HepG2 (cell line): Measurements from ENCODE around the gene SYCE3. TPM values are rescaled to one million over a fixed set of nuclear protein-coding genes. Genes with fewer than 3 reads are reported as not detected.
A peak's percentile ranks its signal among the peaks of the same experiment; 100 is the strongest.

Experiments used
- CCDC6 ChIP-seq: sonication (generic); formaldehyde crosslinking; IDR thresholded peaks from 2 replicates; pipeline ENCODE4 v1.8.1; 2022; ENCODE audit warnings: mild to moderate bottlenecking, missing genetic modification reagents, moderate library complexity
- ESRRA ChIP-seq: sonication (generic); formaldehyde crosslinking; IDR thresholded peaks from 2 replicates; pipeline ENCODE4 v1.5.1; 2020; ENCODE audit warnings: mild to moderate bottlenecking, low read depth, missing genetic modification reagents
- FLYWCH1 ChIP-seq: sonication (generic); formaldehyde crosslinking; IDR thresholded peaks from 2 replicates; pipeline ENCODE4 v1.8.1; 2023; ENCODE audit warnings: mild to moderate bottlenecking, missing genetic modification reagents
- HNF4G ChIP-seq, 2 experiments: sonication (generic) in 1 of 2; formaldehyde crosslinking in 1 of 2; IDR thresholded peaks; 2 replicates each; pipeline versions ENCODE4 v1.4.0 to v1.6.1; 2011 to 2020; ENCODE audit warnings: borderline replicate concordance in 2 of 2, low read depth in 2 of 2, mild to moderate bottlenecking in 2 of 2, low read length in 1 of 2, missing genetic modification reagents in 1 of 2, moderate library complexity in 1 of 2
- KDM6A ChIP-seq: IDR thresholded peaks from 2 replicates; pipeline ENCODE4 v1.6.1; 2016; ENCODE audit warnings: low read depth
- MYNN ChIP-seq: sonication (generic); formaldehyde crosslinking; IDR thresholded peaks from 2 replicates; pipeline ENCODE4 v1.4.0; 2020; ENCODE audit warnings: mild to moderate bottlenecking, low read depth, missing genetic modification reagents
- NCOA1 ChIP-seq: sonication (generic); formaldehyde crosslinking; IDR thresholded peaks from 2 replicates; pipeline ENCODE4 v1.9.0; 2021; ENCODE audit warnings: missing genetic modification reagents
- NRL ChIP-seq: sonication (generic); formaldehyde crosslinking; IDR thresholded peaks from 2 replicates; pipeline ENCODE4 v1.5.0; 2020; ENCODE audit warnings: missing genetic modification reagents, mild to moderate bottlenecking, moderate library complexity, borderline replicate concordance
- PPARG ChIP-seq: conservative IDR thresholded peaks from 2 replicates; pipeline ENCODE4 v1.6.1; 2016; ENCODE audit warnings: missing biosample characterization, missing genetic modification reagents
- RBFOX2 ChIP-seq: fragments of 200-400 bp; formaldehyde crosslinking; IDR thresholded peaks from 2 replicates; pipeline ENCODE4 v1.6.1; 2017; ENCODE audit warnings: low read depth, mild to moderate bottlenecking, low read length
- RFX5 ChIP-seq: IDR thresholded peaks from 2 replicates; pipeline ENCODE4 v1.6.1; 2011; ENCODE audit warnings: low read depth, low read length, improper control_type of control experiment
- SRF ChIP-seq: IDR thresholded peaks from 2 replicates; pipeline ENCODE4 v1.6.1; 2011; ENCODE audit warnings: mild to moderate bottlenecking, low read depth, low read length, moderate library complexity
- TCF7L2 ChIP-seq: IDR thresholded peaks from 2 replicates; pipeline ENCODE4 v1.6.1; 2011; ENCODE audit warnings: mild to moderate bottlenecking, low read depth, low read length, moderate library complexity
- ZBTB42 ChIP-seq: sonication (generic); formaldehyde crosslinking; IDR thresholded peaks from 2 replicates; pipeline ENCODE4 v1.5.0; 2020; ENCODE audit warnings: mild to moderate bottlenecking, missing genetic modification reagents
- ZNF432 ChIP-seq: sonication (generic); formaldehyde crosslinking; IDR thresholded peaks from 2 replicates; pipeline ENCODE4 v1.5.0; 2020; ENCODE audit warnings: missing genetic modification reagents, mild to moderate bottlenecking, borderline replicate concordance
- ZNF773 ChIP-seq: sonication (generic); formaldehyde crosslinking; IDR thresholded peaks from 2 replicates; pipeline ENCODE4 v1.4.0; 2020; ENCODE audit warnings: missing genetic modification reagents, borderline replicate concordance
- polyA plus RNA-seq, 8 experiments: library from polyadenylated mRNA; depleted of rRNA in 3 of 8; stranded (reverse) in 7 of 8; unstranded in 1 of 8; fragments of >200 nt; fragmentation: Illumina TruSeq in 4 of 8; extraction: Trizol in 4 of 8; gene quantifications; 2 replicates each; pipeline versions ENCODE4 v1.2.1 to v1.2.3, GENCODE V29; 2011 to 2016; ENCODE audit warnings: low read depth in 4 of 8, missing spikeins in 1 of 8, mixed read lengths in 1 of 8; ENCODE audit not compliant: insufficient read depth in 1 of 8
- total RNA-seq, 5 experiments: library from RNA; depleted of rRNA; stranded (reverse); fragments of >200 nt; fragmentation: Illumina TruSeq; extraction: Trizol; gene quantifications; 2 replicates each; pipeline ENCODE4 v1.2.3, GENCODE V29; 2016; ENCODE audit warnings: low read depth in 1 of 5
- TF ChIP-seq, protein P1 (sequence below): sonication (generic); formaldehyde crosslinking; IDR thresholded peaks from 2 replicates; pipeline ENCODE4 v1.4.0; 2020; ENCODE audit warnings: missing genetic modification reagents, mild to moderate bottlenecking, borderline replicate concordance
- TF ChIP-seq, protein P2 (sequence below): sonication (generic); formaldehyde crosslinking; IDR thresholded peaks from 2 replicates; pipeline ENCODE4 v1.8.0; 2022; ENCODE audit warnings: mild to moderate bottlenecking, missing genetic modification reagents, moderate library complexity
- TF ChIP-seq, protein P3 (sequence below): sonication (generic); formaldehyde crosslinking; IDR thresholded peaks from 2 replicates; pipeline ENCODE4 v1.4.0; 2020; ENCODE audit warnings: missing genetic modification reagents, borderline replicate concordance
- TF ChIP-seq, protein P4 (sequence below): sonication (generic); formaldehyde crosslinking; IDR thresholded peaks from 2 replicates; pipeline ENCODE4 v1.4.0; 2020; ENCODE audit warnings: missing genetic modification reagents
- TF ChIP-seq, protein P5 (sequence below): sonication (generic); formaldehyde crosslinking; IDR thresholded peaks from 2 replicates; pipeline ENCODE4 v1.5.0; 2020; ENCODE audit warnings: missing genetic modification reagents, mild to moderate bottlenecking, borderline replicate concordance

Gene SYCE3
- total and polyA plus RNA-seq, 2 of the 13 experiments (the other 11 are each of a cell fraction or from before 2014, with no cell fraction given): not detected

DNA sequence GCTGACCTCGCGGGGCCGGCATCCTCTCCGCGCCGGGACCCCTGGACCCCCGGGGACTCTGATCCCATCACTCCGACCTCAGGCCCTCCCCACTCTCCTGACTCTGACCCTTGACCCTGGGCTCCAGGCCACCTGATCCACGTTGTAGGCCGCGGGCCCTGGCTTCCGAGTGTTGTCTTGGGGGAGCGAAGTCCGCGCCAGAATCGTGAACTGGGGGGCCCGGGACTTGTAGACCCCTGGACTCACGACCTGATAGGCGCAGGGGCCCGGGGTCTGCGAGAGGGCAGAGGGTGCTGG lies 32.2 kb downstream of the SYCE3 start (continued):
- TF ChIP-seq, protein P1, sequence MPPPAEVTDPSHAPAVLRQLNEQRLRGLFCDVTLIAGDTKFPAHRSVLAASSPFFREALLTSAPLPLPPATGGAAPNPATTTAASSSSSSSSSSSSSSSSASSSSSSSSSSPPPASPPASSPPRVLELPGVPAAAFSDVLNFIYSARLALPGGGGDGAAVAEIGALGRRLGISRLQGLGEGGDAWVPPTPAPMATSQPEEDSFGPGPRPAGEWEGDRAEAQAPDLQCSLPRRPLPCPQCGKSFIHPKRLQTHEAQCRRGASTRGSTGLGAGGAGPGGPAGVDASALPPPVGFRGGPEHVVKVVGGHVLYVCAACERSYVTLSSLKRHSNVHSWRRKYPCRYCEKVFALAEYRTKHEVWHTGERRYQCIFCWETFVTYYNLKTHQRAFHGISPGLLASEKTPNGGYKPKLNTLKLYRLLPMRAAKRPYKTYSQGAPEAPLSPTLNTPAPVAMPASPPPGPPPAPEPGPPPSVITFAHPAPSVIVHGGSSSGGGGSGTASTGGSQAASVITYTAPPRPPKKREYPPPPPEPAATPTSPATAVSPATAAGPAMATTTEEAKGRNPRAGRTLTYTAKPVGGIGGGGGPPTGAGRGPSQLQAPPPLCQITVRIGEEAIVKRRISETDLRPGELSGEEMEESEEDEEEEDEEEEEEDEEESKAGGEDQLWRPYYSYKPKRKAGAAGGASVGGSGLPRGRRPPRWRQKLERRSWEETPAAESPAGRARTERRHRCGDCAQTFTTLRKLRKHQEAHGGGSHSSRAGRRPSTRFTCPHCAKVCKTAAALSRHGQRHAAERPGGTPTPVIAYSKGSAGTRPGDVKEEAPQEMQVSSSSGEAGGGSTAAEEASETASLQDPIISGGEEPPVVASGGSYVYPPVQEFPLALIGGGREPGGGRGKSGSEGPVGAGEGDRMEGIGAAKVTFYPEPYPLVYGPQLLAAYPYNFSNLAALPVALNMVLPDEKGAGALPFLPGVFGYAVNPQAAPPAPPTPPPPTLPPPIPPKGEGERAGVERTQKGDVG (CRISPR knock-in tag): no peak
- TF ChIP-seq NCOA1 (CRISPR knock-in tag) (no peak), ESRRA (CRISPR knock-in tag) (peak; percentile 19; the same call in 1 of the 2 replicates), KDM6A (CRISPR knock-in tag) (no peak), ZBTB42 (no peak), CCDC6 (CRISPR knock-in tag) (no peak), RBFOX2 (peak; percentile 64), ZNF432 (no peak), PPARG (CRISPR knock-in tag) (no peak), ZNF773 (CRISPR knock-in tag) (no peak), SRF (no peak), FLYWCH1 (CRISPR knock-in tag) (no peak), NRL (CRISPR knock-in tag) (no peak; the same call in 1 of the 2 replicates), TCF7L2 (no peak), MYNN (CRISPR knock-in tag) (no peak), RFX5 (no peak), HNF4G (IDR thresholded peaks at IDR 0.05; ENCODE audit: borderline replicate concordance, low read depth, low read length) (no peak), HNF4G (CRISPR knock-in tag; IDR thresholded peaks at IDR 0.05; ENCODE audit: borderline replicate concordance, low read depth) (peak; percentile 72)
- TF ChIP-seq, protein P2, sequence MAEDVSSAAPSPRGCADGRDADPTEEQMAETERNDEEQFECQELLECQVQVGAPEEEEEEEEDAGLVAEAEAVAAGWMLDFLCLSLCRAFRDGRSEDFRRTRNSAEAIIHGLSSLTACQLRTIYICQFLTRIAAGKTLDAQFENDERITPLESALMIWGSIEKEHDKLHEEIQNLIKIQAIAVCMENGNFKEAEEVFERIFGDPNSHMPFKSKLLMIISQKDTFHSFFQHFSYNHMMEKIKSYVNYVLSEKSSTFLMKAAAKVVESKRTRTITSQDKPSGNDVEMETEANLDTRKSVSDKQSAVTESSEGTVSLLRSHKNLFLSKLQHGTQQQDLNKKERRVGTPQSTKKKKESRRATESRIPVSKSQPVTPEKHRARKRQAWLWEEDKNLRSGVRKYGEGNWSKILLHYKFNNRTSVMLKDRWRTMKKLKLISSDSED (CRISPR knock-in tag): no peak
- TF ChIP-seq, protein P3, sequence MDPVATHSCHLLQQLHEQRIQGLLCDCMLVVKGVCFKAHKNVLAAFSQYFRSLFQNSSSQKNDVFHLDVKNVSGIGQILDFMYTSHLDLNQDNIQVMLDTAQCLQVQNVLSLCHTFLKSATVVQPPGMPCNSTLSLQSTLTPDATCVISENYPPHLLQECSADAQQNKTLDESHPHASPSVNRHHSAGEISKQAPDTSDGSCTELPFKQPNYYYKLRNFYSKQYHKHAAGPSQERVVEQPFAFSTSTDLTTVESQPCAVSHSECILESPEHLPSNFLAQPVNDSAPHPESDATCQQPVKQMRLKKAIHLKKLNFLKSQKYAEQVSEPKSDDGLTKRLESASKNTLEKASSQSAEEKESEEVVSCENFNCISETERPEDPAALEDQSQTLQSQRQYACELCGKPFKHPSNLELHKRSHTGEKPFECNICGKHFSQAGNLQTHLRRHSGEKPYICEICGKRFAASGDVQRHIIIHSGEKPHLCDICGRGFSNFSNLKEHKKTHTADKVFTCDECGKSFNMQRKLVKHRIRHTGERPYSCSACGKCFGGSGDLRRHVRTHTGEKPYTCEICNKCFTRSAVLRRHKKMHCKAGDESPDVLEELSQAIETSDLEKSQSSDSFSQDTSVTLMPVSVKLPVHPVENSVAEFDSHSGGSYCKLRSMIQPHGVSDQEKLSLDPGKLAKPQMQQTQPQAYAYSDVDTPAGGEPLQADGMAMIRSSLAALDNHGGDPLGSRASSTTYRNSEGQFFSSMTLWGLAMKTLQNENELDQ (CRISPR knock-in tag): no peak
- TF ChIP-seq, protein P4, sequence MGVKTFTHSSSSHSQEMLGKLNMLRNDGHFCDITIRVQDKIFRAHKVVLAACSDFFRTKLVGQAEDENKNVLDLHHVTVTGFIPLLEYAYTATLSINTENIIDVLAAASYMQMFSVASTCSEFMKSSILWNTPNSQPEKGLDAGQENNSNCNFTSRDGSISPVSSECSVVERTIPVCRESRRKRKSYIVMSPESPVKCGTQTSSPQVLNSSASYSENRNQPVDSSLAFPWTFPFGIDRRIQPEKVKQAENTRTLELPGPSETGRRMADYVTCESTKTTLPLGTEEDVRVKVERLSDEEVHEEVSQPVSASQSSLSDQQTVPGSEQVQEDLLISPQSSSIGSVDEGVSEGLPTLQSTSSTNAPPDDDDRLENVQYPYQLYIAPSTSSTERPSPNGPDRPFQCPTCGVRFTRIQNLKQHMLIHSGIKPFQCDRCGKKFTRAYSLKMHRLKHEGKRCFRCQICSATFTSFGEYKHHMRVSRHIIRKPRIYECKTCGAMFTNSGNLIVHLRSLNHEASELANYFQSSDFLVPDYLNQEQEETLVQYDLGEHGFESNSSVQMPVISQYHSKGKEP: no peak
- TF ChIP-seq, protein P5, sequence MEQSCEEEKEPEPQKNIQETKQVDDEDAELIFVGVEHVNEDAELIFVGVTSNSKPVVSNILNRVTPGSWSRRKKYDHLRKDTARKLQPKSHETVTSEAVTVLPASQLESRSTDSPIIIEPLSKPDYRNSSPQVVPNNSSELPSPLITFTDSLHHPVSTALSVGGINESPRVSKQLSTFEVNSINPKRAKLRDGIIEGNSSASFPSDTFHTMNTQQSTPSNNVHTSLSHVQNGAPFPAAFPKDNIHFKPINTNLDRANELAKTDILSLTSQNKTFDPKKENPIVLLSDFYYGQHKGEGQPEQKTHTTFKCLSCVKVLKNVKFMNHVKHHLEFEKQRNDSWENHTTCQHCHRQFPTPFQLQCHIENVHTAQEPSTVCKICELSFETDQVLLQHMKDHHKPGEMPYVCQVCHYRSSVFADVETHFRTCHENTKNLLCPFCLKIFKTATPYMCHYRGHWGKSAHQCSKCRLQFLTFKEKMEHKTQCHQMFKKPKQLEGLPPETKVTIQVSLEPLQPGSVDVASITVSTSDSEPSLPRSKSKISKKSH: no peak
